GM19438 (cell line): ENCODE measurements around the gene FBXL19.
A peak's percentile ranks its signal among the peaks of the same experiment; 100 is the strongest.
"Not testable (repeated sequence)": the region's sequence is repeated elsewhere in the genome, so short reads cannot be mapped to it uniquely, and the experiment has no call there.

Source experiments
- ATAC-seq: cut with Tn5 transposase; IDR thresholded peaks from one replicate; pipeline ENCODE4 v1.9.1; 2021; ENCODE audit warnings: low read depth; ENCODE audit not compliant: unreplicated experiment

FBXL19 gene, protein sequence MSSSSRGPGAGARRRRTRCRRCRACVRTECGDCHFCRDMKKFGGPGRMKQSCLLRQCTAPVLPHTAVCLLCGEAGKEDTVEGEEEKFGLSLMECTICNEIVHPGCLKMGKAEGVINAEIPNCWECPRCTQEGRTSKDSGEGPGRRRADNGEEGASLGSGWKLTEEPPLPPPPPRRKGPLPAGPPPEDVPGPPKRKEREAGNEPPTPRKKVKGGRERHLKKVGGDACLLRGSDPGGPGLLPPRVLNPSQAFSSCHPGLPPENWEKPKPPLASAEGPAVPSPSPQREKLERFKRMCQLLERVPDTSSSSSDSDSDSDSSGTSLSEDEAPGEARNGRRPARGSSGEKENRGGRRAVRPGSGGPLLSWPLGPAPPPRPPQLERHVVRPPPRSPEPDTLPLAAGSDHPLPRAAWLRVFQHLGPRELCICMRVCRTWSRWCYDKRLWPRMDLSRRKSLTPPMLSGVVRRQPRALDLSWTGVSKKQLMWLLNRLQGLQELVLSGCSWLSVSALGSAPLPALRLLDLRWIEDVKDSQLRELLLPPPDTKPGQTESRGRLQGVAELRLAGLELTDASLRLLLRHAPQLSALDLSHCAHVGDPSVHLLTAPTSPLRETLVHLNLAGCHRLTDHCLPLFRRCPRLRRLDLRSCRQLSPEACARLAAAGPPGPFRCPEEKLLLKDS

GRCh38 chr16:30923554-30924075 is at the start of gene FBXL19:
Gene FBXL19, plus strand, starts transcription at chr16:30923572. Its CDS starts 2,183 bp downstream, at chr16:30925755.
- ATAC-seq: no peak

- no peak for ATAC-seq
These were observed 49.0 kb upstream of the FBXL19 start for GRCh38 chr16:30874244-30874820.

- ATAC-seq: peak; percentile 82
These were observed 48.3 kb upstream of the FBXL19 start for GRCh38 chr16:30874821-30875717.

DNA sequence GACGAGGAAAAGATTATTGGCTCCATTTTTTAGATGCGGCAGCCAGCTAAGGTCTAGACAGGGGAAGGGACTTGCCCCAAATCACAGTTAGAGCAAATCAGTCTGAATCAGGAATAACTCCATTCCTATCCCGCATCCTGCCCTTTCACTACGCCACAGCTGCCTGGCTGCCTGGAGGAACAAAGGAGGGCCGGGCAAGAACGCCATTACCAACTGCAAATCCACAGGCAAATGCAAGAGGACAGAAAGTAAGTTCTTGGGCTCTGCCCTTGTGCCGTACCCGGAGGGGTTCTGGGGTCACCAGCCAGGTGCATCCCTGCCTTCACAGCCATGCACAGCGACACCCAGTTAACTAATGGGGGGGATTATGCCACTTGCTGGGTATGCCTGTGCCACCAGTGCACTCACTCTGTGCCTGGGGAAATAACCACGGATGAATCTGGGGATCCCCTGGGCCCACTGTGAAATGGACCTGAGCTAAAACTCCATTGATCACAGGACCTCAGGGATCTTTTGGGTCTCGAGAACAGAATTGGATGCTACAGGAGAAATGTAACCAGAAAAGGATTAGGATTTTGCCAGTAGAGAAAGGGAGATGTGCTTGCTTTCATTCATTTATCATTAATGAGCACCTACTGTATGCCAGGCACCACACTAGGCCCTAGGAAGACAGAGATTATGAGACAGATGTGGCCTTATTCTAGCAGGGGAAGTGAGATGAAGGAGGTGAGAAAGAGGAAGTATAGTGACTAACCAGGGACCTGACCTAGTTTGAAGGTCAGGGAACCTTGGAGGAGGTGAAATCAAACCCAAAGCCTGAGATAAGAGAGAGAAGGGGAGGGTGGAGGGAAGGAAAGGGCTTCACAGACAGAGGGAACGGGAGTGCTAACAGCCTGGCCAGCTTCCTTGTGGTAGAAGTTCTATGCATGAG is 47.2 kb upstream of the FBXL19 start:
- ATAC-seq: no peak

DNA sequence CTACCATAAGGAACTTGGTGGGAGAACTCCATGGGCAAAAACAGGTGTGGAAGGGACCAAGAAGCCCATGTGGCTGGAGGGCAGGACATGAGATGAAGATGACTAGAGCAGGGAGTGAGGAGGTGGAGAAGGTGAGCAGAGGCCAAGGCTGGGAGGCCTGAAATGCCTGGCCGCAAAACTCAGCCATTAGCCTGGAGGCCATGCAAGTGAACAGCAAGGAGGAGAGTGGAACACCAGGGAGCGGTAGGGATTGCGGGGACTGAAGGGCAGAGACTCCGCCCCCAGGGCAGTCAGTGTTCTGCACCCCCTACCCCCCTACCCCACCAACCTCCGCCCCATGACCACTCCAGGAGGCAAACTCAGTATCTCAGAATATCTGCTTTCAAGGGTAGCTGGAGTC is 46.5 kb upstream of the FBXL19 start:
- ATAC-seq: no peak

GRCh38 chr16:30882429-30883310 is 40.7 kb upstream of the FBXL19 start:
- ATAC-seq: no peak

GRCh38 chr16:30884760-30885159 is 38.6 kb upstream of the FBXL19 start:
- no peak for ATAC-seq

GRCh38 chr16:30885196-30885595 is 38.2 kb upstream of the FBXL19 start:
- ATAC-seq: no peak

DNA sequence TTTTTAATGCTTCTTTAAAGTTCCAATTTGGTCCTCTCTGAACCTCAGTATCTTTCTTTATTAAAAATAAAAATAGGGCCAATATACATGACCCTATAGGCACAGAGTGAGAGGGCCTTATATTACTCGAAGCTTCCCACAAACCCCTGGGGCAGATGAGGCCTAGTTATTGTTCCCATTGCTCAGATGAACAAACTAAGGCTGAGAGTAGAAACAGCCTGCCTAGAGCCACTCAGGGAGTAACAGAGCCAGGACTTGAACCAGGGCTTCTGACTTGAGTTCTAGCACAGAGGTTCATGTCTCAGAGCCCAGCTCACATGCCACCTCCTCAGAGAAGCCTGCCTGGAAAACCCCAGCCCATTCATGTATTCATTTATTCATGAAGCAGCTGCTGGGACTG is 37.2 kb upstream of the FBXL19 start:
- ATAC-seq: no peak

GRCh38 chr16:30887927-30888326 is 35.4 kb upstream of the FBXL19 start:
- no peak for ATAC-seq

GRCh38 chr16:30888856-30889499 is 34.4 kb upstream of the FBXL19 start:
- no peak for ATAC-seq

DNA sequence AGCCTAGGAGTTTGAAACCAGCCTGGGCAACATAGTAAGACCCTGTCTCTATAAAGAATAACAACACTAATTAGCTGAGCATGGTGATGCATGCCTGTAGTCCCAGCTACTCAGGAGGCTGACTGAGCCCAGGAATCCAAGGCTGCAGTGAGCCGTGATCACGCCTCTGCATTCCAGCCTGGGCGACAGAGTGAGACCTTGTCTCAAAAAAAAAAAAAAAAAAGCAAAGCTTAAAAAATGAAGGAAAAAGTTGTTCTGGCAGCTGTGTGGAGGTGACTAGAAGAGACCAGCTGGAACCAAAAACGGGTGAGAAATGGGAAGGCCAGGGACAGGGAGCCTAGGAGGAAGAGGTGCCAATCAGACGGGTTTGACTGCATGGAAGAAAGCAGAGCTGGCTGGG is 33.7 kb upstream of the FBXL19 start:
- no peak for ATAC-seq

- not testable (repeated sequence) for ATAC-seq
These were observed 32.1 kb upstream of the FBXL19 start for GRCh38 chr16:30891043-30891823.

DNA sequence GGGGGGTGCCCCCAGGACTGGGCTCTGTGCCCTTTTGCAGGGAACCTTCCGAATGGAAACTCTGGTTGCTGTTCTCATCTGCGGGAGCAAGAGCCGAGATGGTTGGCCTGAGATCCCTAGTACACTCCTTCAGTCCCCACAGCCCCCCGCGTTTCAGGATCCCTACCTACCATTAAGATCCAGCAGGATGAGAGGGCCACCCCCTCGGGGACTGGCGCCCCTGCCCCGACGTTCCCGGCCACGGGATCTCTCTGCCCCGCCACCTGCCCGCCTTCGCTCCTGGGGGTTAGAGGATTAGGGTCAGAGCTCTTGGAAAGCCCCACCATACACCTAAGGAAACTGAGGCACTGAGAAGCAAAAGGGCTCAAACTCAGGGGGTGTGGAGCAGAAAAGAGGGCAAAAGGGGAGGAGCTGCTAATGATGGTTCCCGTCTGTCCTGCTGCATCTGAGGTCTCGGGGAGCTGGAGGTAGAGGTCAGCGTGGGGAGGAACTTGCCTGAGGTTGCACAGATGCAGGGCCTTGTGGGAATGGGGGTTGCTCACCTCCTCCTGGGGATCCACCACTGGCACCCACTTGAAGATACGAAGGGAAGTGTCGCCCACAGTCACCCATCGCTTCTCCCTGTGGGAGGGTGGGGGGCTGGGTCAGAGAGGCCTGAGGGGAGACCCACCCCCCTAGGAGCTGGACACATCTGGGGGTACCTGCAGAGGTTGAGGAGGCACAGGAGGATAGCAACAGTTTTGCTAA is 30.5 kb upstream of the FBXL19 start:
- ATAC-seq: no peak

DNA sequence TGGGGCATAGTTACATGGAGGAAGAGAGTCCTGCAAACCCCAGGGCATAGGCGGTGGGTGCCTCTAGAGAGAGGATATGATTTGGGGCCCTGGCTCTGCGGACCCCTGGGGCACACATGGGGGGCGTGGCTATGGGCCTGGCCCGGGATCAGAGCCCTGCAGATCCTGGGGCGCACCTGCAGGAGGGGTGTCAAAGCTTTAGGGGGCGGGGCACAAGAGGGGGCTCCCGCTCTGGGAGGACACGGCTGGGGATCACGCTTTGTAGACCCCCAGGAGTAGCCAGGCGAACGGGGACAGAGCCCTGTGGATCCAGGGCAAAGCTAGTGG is 30.0 kb upstream of the FBXL19 start:
- peak; percentile 16 for ATAC-seq

DNA sequence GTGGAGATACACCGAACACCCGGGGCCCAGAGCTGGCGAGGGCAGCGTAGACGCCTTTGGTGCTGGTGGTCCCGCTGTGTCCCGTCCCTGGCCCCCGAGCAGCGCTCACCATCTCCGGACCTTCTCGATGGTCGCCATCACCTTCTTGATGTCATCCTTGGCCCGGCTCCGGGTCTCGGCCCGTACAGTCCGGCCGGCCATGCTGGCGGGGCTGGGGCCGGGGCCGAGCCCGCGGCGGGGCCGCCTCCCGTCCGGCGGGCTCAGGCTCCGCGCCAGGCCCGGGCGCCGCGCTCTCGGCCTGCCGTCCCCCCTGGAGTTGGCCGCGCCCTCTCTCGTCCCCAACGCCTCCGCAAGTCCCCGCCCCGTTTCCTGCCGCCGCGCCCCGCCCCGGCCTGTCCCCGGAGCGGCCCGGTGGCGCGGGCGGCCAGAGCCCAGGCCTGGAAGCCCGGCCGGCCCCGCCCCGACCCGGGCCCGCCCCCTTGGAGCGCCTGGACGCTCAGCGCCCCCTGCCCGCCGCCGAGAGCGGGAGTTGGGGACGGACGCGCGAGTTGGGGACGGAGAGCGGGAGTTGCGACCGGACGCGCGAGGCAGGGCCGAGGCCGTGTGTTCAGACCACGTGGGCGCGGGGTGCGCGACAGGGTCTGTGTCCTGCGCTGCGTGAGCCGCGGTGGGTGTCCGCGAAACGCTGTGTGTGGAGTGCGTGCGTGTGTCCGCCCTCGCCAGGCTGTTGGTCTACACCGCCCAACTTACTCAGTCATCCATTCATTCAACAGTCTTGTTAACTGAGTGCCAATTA is 29.4 kb upstream of the FBXL19 start, which contains the start of gene BCL7C:
BCL7C (minus strand) TSS at position 334 of the 796 bp plus-strand sequence; CDS start at position 201, 133 bp downstream.
- ATAC-seq: peak; percentile 67
